ENCODE measurements around the gene CCL27. TPM values are rescaled to one million over a fixed set of nuclear protein-coding genes. Genes with fewer than 3 reads are reported as not detected.

Gene CCL27
- total and polyA plus RNA-seq, 10 of the 15 experiments (the other 5 are each of a cell fraction or from before 2014, with no cell fraction given): 0.45 TPM; not detected in 9

GRCh38 chr9:34659592-34660253, 2.7 kb downstream of the CCL27 start:
- no peaks in the 10 kb centered on the region for H3K79me2 ChIP-seq (ENCODE audit: control insufficient read depth, insufficient read depth, low read length)
- H3K4me3 ChIP-seq: no peak overlapping the region
- no peak overlapping the region for H3K4me2 ChIP-seq (ENCODE audit: control insufficient read depth, insufficient read depth)
- WGBS (ENCODE audit: insufficient coverage, insufficient replicate concordance, low lambda C conversion rate, missing lambda C conversion rate): 76% methylated on average over 8 of the region's 8 CpGs
- no peaks in the 10 kb centered on the region for H3K9me3 ChIP-seq (replicated peaks; ENCODE audit: control insufficient read depth, insufficient read depth, low read length)
- no peaks in the 10 kb centered on the region for H3K36me3 ChIP-seq (ENCODE audit: control insufficient read depth in 2 of 2, insufficient read depth in 2 of 2, low read length in 1 of 2)
- no peaks in the 10 kb centered on the region for H4K20me1 ChIP-seq (ENCODE audit: control insufficient read depth, insufficient read depth)
- no peak for DNase-seq (ENCODE audit: low read depth, low spot score)
- no peak for FAIRE-seq
- peaks cover 8% of the 10 kb centered on the region for H3K4me1 ChIP-seq (ENCODE audit: control insufficient read depth, insufficient read depth, low read length)
- no TSS peak for BruUV-seq (replicated peaks)
- ATAC-seq: no peak
- SMC1A ChIA-PET (ENCODE audit: uncharacterized antibody, unreplicated experiment): no interaction called here
- RAD21 ChIA-PET (ENCODE audit: unreplicated experiment): interaction anchor here (1.3 kb wide), 1 partner anchor 43 kb away, joined by 3 read pairs; no protein-coding TSS in a partner anchor
- TF ChIP-seq USF2 (IDR thresholded peaks at IDR 0.05; ENCODE audit: borderline replicate concordance, low read depth, low read length) (no peak), TCF3 (IDR thresholded peaks at IDR 0.05; ENCODE audit: borderline replicate concordance, insufficient read depth, low read depth, low read length) (0 out of 2 replicates have a peak, but pooled peaks have one; percentile 63), ASH2L (IDR thresholded peaks at IDR 0.05; ENCODE audit: borderline replicate concordance, low read depth) (no peak), SUPT20H (IDR thresholded peaks at IDR 0.05; ENCODE audit: borderline replicate concordance, control insufficient read depth, low read depth, low read length) (no peak), HDAC2 (IDR thresholded peaks at IDR 0.05) (no peak), SP1 (IDR thresholded peaks at IDR 0.05; ENCODE audit: low read depth, low read length) (no peak)
- H3K27me3 ChIP-seq (replicated peaks in 1 of 2; ENCODE audit: control insufficient read depth in 2 of 2, insufficient read depth in 2 of 2, low read length in 1 of 2): no peaks in the 10 kb centered on the region
- POLR2A ChIA-PET: no interaction called here
- CTCF ChIA-PET: interaction anchor here (1.2 kb wide), 1 partner anchor 42 kb away, joined by 3 read pairs; no protein-coding TSS in a partner anchor
- intact Hi-C loops (cut with micrococcal nuclease; ENCODE audit: unreplicated experiment): no loop called here
- H3K27ac ChIP-seq (ENCODE audit: control insufficient read depth, insufficient read depth): no peak overlapping the region
- in situ Hi-C loops (cut with MboI): no loop called here
- H3K9ac ChIP-seq (ENCODE audit: control insufficient read depth, insufficient read depth, low read length): no peak overlapping the region
- no peak overlapping the region for H2AFZ ChIP-seq (ENCODE audit: control insufficient read depth, low read depth, low read length)

DNA sequence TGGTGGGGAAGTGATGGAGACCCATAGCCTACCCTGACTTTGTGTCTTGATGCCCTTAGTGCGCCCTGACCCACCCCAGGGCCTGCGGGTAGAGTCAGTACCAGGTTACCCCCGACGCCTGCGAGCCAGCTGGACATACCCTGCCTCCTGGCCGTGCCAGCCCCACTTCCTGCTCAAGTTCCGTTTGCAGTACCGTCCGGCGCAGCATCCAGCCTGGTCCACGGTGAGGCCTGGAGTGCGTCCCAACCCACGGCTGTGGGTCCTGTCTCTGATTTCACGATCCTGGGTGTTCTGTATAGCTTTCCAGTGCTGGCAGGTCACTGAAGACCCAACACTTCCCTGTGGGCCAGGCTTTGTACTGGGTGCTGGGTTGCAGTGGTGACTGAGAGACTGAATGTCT, 4.0 kb downstream of the CCL27 start:
- no peaks in the 10 kb centered on the region for H3K79me2 ChIP-seq (ENCODE audit: control insufficient read depth, insufficient read depth, low read length)
- ChIA-PET RAD21 (ENCODE audit: unreplicated experiment) (no interaction called here), SMC1A (ENCODE audit: uncharacterized antibody, unreplicated experiment) (no interaction called here), POLR2A (no interaction called here), CTCF (no interaction called here)
- H3K9me3 ChIP-seq (replicated peaks; ENCODE audit: control insufficient read depth, insufficient read depth, low read length): no peaks in the 10 kb centered on the region
- peaks cover 4% of the 10 kb centered on the region; the same call in 1 of the 2 replicates for H3K4me1 ChIP-seq (ENCODE audit: control insufficient read depth, insufficient read depth, low read length)
- H4K20me1 ChIP-seq (ENCODE audit: control insufficient read depth, insufficient read depth): no peaks in the 10 kb centered on the region
- DNase-seq (ENCODE audit: low read depth, low spot score) (no peak), FAIRE-seq (no peak), ATAC-seq (no peak)
- no peaks in the 10 kb centered on the region for H3K27me3 ChIP-seq (replicated peaks in 1 of 2; ENCODE audit: control insufficient read depth in 2 of 2, insufficient read depth in 2 of 2, low read length in 1 of 2)
- whole genome bisulfite sequencing (ENCODE audit: insufficient coverage, insufficient replicate concordance, low lambda C conversion rate, missing lambda C conversion rate): 68% methylated on average over 14 of the region's 14 CpGs
- no TSS peak for BruUV-seq (replicated peaks)
- TF ChIP-seq NR2F1 (conservative IDR thresholded peaks at IDR 0.05) (no peak), MYB (IDR thresholded peaks at IDR 0.05; ENCODE audit: borderline replicate concordance, low read depth, low read length) (no peak), CREM (IDR thresholded peaks at IDR 0.05; ENCODE audit: low read depth) (no peak), ZNF274 (IDR thresholded peaks at IDR 0.05; ENCODE audit: insufficient read depth, insufficient read length) (no peak), MAX (IDR thresholded peaks at IDR 0.05; ENCODE audit: low read depth, low read length) (no peak)
- TF ChIP-seq, protein P1, sequence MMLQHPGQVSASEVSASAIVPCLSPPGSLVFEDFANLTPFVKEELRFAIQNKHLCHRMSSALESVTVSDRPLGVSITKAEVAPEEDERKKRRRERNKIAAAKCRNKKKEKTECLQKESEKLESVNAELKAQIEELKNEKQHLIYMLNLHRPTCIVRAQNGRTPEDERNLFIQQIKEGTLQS (IDR thresholded peaks at IDR 0.05; ENCODE audit: borderline replicate concordance, extremely low read depth, low read depth, low read length): no peak
- TF ChIP-seq, protein P2, sequence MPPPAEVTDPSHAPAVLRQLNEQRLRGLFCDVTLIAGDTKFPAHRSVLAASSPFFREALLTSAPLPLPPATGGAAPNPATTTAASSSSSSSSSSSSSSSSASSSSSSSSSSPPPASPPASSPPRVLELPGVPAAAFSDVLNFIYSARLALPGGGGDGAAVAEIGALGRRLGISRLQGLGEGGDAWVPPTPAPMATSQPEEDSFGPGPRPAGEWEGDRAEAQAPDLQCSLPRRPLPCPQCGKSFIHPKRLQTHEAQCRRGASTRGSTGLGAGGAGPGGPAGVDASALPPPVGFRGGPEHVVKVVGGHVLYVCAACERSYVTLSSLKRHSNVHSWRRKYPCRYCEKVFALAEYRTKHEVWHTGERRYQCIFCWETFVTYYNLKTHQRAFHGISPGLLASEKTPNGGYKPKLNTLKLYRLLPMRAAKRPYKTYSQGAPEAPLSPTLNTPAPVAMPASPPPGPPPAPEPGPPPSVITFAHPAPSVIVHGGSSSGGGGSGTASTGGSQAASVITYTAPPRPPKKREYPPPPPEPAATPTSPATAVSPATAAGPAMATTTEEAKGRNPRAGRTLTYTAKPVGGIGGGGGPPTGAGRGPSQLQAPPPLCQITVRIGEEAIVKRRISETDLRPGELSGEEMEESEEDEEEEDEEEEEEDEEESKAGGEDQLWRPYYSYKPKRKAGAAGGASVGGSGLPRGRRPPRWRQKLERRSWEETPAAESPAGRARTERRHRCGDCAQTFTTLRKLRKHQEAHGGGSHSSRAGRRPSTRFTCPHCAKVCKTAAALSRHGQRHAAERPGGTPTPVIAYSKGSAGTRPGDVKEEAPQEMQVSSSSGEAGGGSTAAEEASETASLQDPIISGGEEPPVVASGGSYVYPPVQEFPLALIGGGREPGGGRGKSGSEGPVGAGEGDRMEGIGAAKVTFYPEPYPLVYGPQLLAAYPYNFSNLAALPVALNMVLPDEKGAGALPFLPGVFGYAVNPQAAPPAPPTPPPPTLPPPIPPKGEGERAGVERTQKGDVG (CRISPR knock-in tag; IDR thresholded peaks at IDR 0.05): no peak
- H3K36me3 ChIP-seq (ENCODE audit: control insufficient read depth in 2 of 2, insufficient read depth in 2 of 2, low read length in 1 of 2): no peaks in the 10 kb centered on the region
- intact Hi-C loops (cut with micrococcal nuclease; ENCODE audit: unreplicated experiment) (no loop called here), in situ Hi-C loops (cut with MboI) (no loop called here)
- no peak overlapping the region for H3K4me2 ChIP-seq (ENCODE audit: control insufficient read depth, insufficient read depth)
- no peak overlapping the region for H2AFZ ChIP-seq (ENCODE audit: control insufficient read depth, low read depth, low read length)
- H3K9ac ChIP-seq (ENCODE audit: control insufficient read depth, insufficient read depth, low read length): no peak overlapping the region
- no peak overlapping the region for H3K27ac ChIP-seq (ENCODE audit: control insufficient read depth, insufficient read depth)
- no peak overlapping the region for H3K4me3 ChIP-seq
